ENCODE measurements around the gene B4GALT2.

DNA sequence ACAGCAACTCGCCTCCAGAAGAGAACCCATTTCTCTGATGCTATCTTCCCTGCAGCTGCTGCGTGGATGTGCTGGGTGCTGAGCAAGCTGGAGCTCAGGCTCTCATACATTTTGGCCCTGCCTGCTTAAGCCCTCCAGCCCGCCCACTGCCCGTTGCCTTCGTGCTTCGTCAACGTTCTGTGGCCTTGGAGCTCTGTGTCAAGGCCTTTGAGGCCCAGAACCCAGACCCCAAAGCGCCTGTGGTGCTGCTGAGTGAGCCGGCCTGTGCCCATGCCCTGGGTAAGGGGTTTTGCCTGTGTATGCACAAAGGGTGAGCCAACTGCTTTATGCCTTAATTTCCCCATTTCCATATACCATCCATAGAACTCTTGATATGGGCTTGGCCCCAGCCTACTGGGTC lies 8.1 kb upstream of the B4GALT2 start:
- TF ChIP-seq POLR2A (IDR thresholded peaks at IDR 0.05) = no peak
- TF ChIP-seq, protein P1, sequence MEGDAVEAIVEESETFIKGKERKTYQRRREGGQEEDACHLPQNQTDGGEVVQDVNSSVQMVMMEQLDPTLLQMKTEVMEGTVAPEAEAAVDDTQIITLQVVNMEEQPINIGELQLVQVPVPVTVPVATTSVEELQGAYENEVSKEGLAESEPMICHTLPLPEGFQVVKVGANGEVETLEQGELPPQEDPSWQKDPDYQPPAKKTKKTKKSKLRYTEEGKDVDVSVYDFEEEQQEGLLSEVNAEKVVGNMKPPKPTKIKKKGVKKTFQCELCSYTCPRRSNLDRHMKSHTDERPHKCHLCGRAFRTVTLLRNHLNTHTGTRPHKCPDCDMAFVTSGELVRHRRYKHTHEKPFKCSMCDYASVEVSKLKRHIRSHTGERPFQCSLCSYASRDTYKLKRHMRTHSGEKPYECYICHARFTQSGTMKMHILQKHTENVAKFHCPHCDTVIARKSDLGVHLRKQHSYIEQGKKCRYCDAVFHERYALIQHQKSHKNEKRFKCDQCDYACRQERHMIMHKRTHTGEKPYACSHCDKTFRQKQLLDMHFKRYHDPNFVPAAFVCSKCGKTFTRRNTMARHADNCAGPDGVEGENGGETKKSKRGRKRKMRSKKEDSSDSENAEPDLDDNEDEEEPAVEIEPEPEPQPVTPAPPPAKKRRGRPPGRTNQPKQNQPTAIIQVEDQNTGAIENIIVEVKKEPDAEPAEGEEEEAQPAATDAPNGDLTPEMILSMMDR (IDR thresholded peaks at IDR 0.05) = no peak
